NT2/D1 (cell line): Measurements from ENCODE around the gene LRRFIP1.

Source experiments
- YY1 ChIP-seq: IDR thresholded peaks from 2 replicates; pipeline ENCODE4 v1.6.1; 2011; ENCODE audit not compliant: insufficient read length, insufficient read depth
- ZNF274 ChIP-seq: IDR thresholded peaks from 2 replicates; pipeline ENCODE4 v1.6.1; 2011; ENCODE audit warnings: mild to moderate bottlenecking, low read depth, low read length

DNA sequence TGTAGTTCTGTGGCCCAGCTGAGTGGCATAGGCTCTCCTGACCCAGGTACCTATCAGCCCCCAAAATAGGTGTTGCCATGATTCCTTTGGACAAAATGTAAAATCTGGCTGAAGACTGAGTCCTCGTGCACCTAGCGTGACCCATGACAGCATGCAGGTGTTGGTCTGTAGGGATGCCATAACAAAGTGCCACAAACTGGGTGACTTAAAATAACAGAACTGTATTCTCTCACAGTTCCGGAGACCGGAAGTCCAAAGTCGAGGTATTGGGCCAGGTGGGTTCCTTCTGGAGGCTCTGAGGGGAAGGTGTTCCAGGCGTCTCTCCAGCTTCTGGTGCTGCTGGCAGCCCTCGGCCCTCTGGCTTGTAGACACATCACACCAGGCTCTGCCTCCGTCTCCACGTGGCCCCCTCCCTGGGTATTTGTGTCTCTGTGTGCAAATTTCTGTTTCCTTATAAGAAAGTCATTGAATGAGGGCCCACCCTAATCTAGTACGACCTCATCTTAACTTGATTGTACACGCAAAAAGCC, 34.5 kb downstream of the LRRFIP1 start:
- TF ChIP-seq YY1 (no peak), ZNF274 (no peak)
